ENCODE data around the gene MYADML2. TPM values are rescaled to one million over a fixed set of nuclear protein-coding genes. Genes with fewer than 3 reads are reported as not detected.

MYADML2 gene
- total RNA-seq, 1 experiment from 2014 or later, result 0.22 TPM

DNA sequence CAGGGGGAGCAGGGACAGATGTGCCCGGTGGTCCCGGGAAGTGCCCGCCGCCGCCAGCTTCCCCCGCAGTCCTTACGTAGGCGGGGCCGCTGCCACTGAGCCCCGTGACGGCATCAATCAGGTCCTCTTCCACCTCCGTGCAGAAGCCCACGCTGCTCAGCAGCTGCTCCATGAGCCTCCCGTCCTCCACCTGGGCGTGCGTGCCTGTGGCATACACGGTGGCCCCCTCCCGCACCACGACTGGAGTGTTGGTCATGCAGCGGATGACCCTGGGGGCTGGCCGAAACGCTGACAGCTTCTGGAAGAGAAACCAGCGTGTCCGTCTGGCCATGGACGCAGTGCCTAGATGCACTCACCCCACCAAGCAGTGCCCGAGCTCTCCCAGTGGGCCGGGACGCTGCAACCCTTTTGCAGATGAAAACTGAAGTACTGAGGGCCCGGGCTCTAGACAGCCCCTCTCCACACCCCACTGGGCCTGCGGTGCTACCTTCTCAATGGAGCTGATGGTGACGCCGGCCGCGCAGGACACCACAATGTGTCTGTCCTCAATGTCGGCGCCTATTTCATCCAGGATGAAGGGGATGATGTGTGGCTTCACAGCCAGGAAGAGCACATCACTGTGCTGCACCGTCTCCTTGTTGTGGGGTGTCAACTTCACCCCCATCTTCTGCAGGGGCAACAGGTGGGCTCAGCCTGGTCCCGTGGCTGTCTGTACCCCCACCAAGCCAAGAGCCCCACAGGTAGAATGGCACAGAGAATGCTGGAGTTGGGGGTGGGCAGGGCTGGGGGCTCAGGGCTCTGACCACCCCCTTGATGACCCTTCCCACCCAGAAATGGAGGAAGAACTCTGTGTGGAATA lies 12.0 kb downstream of the MYADML2 start:
- Mint-ChIP-seq H3K4me1 (peaks cover 0 to 19% of the 10 kb centered on the region in 2 experiments; a peak in 2 of 4 replicates), H3K27me3 (ENCODE audit: low read depth) (peaks cover 33% of the 10 kb centered on the region), H3K27ac (no peak overlapping the region), H3K4me3 (peak overlapping the region; percentile 80 to 96), H3K9me3 (no peaks in the 10 kb centered on the region), H3K36me3 (ENCODE audit: insufficient read depth in 1 of 3, low read depth in 3 of 3) (peaks cover 3 to 32% (median 21%) of the 10 kb centered on the region in 3 experiments; a peak in 6 of 7 replicates)
- Histone ChIP-seq H3T11ph (ENCODE audit: low read length) (no peak overlapping the region), H3K4me1 (ENCODE audit: insufficient read depth, low read length) (no peaks in the 10 kb centered on the region), H3K27ac (ENCODE audit: insufficient read length, low read depth, low read length) (no peak overlapping the region), H2BK5ac (ENCODE audit: insufficient read length, low read length) (no peak overlapping the region), H3K9ac (ENCODE audit: extremely low read depth, insufficient read length, low read length) (no peak overlapping the region), H2BK12ac (ENCODE audit: insufficient read length, low read depth, low read length) (no peak overlapping the region), H3K79me2 (ENCODE audit: insufficient read depth, low read length) (peaks cover 2% of the 10 kb centered on the region; the same call in 1 of the 2 replicates), H3K14ac (ENCODE audit: insufficient read depth, low read length) (no peak overlapping the region), H3K4ac (ENCODE audit: low read depth, low read length) (no peak overlapping the region), H4K91ac (ENCODE audit: insufficient read length, low read depth, low read length) (no peak overlapping the region), H2AK5ac (ENCODE audit: insufficient read length, low read length) (no peak overlapping the region), H4K8ac (replicated peaks; ENCODE audit: insufficient read length, low read depth, low read length) (no peak overlapping the region), H3K23me2 (ENCODE audit: insufficient read length, low read depth, low read length, poor library complexity, severe bottlenecking) (peaks cover 4% of the 10 kb centered on the region), H3K18ac (ENCODE audit: insufficient read length, low read depth, low read length) (no peak overlapping the region), H2BK20ac (ENCODE audit: low read depth, low read length, poor library complexity, severe bottlenecking) (no peak overlapping the region), H3K23ac (ENCODE audit: insufficient read length, low read depth, low read length) (no peak overlapping the region), H3K4me2 (ENCODE audit: insufficient read depth, insufficient read length, low read length) (no peak overlapping the region), H2BK120ac (ENCODE audit: low read depth, low read length, poor library complexity, severe bottlenecking) (no peak overlapping the region), H4K20me1 (ENCODE audit: control insufficient read depth, insufficient read depth, insufficient read length) (peaks cover 4% of the 10 kb centered on the region), H3K56ac (ENCODE audit: insufficient read length, low read depth, low read length) (no peak overlapping the region), H3K9me3 (ENCODE audit: control insufficient read depth, low read depth, low read length) (no peaks in the 10 kb centered on the region), H3K79me1 (ENCODE audit: insufficient read depth, low read depth, low read length, poor library complexity, severe bottlenecking) (peaks cover 3% of the 10 kb centered on the region), H2BK15ac (ENCODE audit: low read depth, low read length) (no peak overlapping the region), H2AFZ (ENCODE audit: low read length) (no peak overlapping the region), H3K27me3 (ENCODE audit: insufficient read depth, low read length) (no peaks in the 10 kb centered on the region; the same call in 1 of the 2 replicates), H4K5ac (ENCODE audit: insufficient read length, low read depth, low read length) (no peak overlapping the region)
- no CpG with 5 or more reads among the region's 38 CpGs for WGBS (ENCODE audit: extremely low coverage, insufficient read length, low lambda C conversion rate)
- DNase-seq, result no peak
- TF ChIP-seq, protein P1, sequence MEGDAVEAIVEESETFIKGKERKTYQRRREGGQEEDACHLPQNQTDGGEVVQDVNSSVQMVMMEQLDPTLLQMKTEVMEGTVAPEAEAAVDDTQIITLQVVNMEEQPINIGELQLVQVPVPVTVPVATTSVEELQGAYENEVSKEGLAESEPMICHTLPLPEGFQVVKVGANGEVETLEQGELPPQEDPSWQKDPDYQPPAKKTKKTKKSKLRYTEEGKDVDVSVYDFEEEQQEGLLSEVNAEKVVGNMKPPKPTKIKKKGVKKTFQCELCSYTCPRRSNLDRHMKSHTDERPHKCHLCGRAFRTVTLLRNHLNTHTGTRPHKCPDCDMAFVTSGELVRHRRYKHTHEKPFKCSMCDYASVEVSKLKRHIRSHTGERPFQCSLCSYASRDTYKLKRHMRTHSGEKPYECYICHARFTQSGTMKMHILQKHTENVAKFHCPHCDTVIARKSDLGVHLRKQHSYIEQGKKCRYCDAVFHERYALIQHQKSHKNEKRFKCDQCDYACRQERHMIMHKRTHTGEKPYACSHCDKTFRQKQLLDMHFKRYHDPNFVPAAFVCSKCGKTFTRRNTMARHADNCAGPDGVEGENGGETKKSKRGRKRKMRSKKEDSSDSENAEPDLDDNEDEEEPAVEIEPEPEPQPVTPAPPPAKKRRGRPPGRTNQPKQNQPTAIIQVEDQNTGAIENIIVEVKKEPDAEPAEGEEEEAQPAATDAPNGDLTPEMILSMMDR (conservative IDR thresholded peaks at IDR 0.05), result no peak

Measured in H9 (cell line).